ENCODE measurements around the gene TP53AIP1.

TP53AIP1 gene

DNA sequence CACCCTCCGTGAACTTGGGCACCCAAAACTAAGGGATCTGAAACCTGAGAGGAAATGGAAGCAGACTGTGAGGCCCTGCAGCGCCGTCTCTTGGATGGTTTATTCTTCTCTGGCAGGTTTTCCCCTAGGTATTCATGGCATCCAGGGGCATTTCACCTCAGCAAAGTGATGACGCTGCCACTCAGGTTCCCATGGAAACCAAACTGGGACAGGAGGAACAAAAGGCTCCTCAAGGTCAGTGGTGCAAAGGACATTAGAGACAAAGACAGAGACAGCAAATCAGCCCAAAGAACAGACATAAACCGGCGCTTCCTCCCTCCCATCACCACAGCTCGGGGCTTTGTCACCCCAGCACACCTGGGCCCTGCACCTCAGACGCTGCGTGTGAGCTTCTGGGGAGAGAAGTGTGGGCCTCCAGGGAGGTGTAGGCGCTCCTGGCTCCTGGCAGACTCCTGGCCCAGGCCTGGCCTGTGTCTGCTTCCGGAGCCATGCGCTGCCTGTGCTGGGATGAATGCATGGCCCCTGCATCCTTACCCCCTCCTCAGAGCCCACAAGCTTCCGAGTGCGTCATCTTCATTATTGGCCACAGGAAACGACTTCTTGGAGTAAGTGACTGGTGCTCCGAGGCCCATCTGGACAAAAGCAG, 5.9 kb downstream of the TP53AIP1 start:
- Histone ChIP-seq H3K4me1 (ENCODE audit: control insufficient read depth, insufficient read depth, low read length, poor library complexity, severe bottlenecking) (peaks cover 21% of the 10 kb centered on the region), H3K4me3 (ENCODE audit: extremely low read depth, insufficient read depth, low read length, poor library complexity, severe bottlenecking) (no peak overlapping the region), H3K36me3 (ENCODE audit: control insufficient read depth, insufficient read depth, low read length) (no peaks in the 10 kb centered on the region), H3K27ac (ENCODE audit: low read depth, low read length, severe bottlenecking) (peak overlapping the region; percentile 13), H3K9me3 (ENCODE audit: control insufficient read depth, low read length) (no peaks in the 10 kb centered on the region)
- 68 to 71% methylated on average over 11 of the region's 16 CpGs for WGBS, 2 experiments (ENCODE audit: insufficient coverage in 2 of 2)

DNA sequence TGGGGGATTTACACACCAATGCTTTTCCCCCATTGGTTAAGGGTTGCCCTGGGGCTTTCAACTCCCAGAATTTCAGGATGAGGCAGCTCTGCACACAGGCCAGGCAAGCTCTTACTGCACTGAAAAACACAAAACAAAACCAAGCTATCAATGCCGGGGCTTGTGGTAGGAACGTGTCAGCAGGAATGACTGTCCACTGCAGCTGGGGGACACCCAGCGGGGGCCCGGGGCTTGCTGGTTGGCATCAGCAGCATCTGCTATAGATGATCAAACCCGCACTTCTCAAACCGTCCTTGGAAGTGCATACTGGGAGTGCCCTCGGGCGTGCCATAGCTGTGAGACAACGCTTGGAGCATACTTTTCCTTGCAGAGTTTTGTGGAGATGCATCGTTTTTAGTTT, 7.7 kb downstream of the TP53AIP1 start:
- no peaks in the 10 kb centered on the region for H3K36me3 ChIP-seq (ENCODE audit: control insufficient read depth, insufficient read depth, low read length)
- no peak overlapping the region for H3K4me3 ChIP-seq (ENCODE audit: extremely low read depth, insufficient read depth, low read length, poor library complexity, severe bottlenecking)
- H3K27ac ChIP-seq (ENCODE audit: low read depth, low read length, severe bottlenecking), result no peak overlapping the region
- peaks cover 23% of the 10 kb centered on the region for H3K4me1 ChIP-seq (ENCODE audit: control insufficient read depth, insufficient read depth, low read length, poor library complexity, severe bottlenecking)
- H3K9me3 ChIP-seq (ENCODE audit: control insufficient read depth, low read length), result no peaks in the 10 kb centered on the region
- 92 to 97% methylated on average over 8 to 10 of the region's 10 CpGs for WGBS, 2 experiments (ENCODE audit: insufficient coverage in 2 of 2)

- no peak overlapping the region for H3K4me3 ChIP-seq (ENCODE audit: extremely low read depth, insufficient read depth, low read length, poor library complexity, severe bottlenecking)
- no peak overlapping the region for H3K27ac ChIP-seq (ENCODE audit: low read depth, low read length, severe bottlenecking)
- no peaks in the 10 kb centered on the region for H3K36me3 ChIP-seq (ENCODE audit: control insufficient read depth, insufficient read depth, low read length)
- peaks cover 22% of the 10 kb centered on the region for H3K4me1 ChIP-seq (ENCODE audit: control insufficient read depth, insufficient read depth, low read length, poor library complexity, severe bottlenecking)
- no peaks in the 10 kb centered on the region for H3K9me3 ChIP-seq (ENCODE audit: control insufficient read depth, low read length)
- 95 to 98% methylated on average over 4 to 7 of the region's 7 CpGs for WGBS, 2 experiments (ENCODE audit: insufficient coverage in 2 of 2)
Measured at GRCh38 chr11:128934351-128934750, 8.3 kb downstream of the TP53AIP1 start.

GRCh38 chr11:128933481-128934178, 9.0 kb downstream of the TP53AIP1 start:
- no peaks in the 10 kb centered on the region for H3K36me3 ChIP-seq (ENCODE audit: control insufficient read depth, insufficient read depth, low read length)
- H3K27ac ChIP-seq (ENCODE audit: low read depth, low read length, severe bottlenecking), result no peak overlapping the region
- no peak overlapping the region for H3K4me3 ChIP-seq (ENCODE audit: extremely low read depth, insufficient read depth, low read length, poor library complexity, severe bottlenecking)
- no peaks in the 10 kb centered on the region for H3K9me3 ChIP-seq (ENCODE audit: control insufficient read depth, low read length)
- 88 to 89% methylated on average over 6 of the region's 7 CpGs for WGBS, 2 experiments (ENCODE audit: insufficient coverage in 2 of 2)
- peaks cover 22% of the 10 kb centered on the region for H3K4me1 ChIP-seq (ENCODE audit: control insufficient read depth, insufficient read depth, low read length, poor library complexity, severe bottlenecking)

GRCh38 chr11:128931668-128932067, 11.0 kb downstream of the TP53AIP1 start:
- peaks cover 15% of the 10 kb centered on the region for H3K4me1 ChIP-seq (ENCODE audit: control insufficient read depth, insufficient read depth, low read length, poor library complexity, severe bottlenecking)
- H3K9me3 ChIP-seq (ENCODE audit: control insufficient read depth, low read length), result no peaks in the 10 kb centered on the region
- no peaks in the 10 kb centered on the region for H3K36me3 ChIP-seq (ENCODE audit: control insufficient read depth, insufficient read depth, low read length)
- no peak overlapping the region for H3K4me3 ChIP-seq (ENCODE audit: extremely low read depth, insufficient read depth, low read length, poor library complexity, severe bottlenecking)
- no peak overlapping the region for H3K27ac ChIP-seq (ENCODE audit: low read depth, low read length, severe bottlenecking)
- WGBS, 2 experiments (ENCODE audit: insufficient coverage in 2 of 2), result 86 to 89% methylated on average over 5 to 6 of the region's 6 CpGs

DNA sequence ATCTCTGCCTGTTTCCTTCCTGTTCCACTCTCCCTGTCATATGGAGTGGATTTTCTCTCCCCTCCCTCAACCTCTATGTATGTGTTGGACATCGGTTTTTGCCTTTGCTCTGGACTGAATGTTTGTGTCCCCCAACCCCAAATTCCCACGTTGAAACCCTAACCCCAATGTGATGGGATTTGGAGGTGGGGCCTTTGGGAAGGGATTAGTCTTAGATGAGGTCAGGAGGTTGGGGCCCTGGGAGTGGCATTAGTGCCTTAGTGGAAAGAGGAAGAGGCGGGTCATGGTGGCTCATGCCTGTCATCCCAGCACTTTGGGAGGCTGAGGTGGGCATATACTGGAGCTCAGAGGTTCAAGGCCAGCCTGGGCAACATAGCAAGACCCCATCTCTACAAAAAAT, 11.6 kb downstream of the TP53AIP1 start:
- H3K4me1 ChIP-seq (ENCODE audit: control insufficient read depth, insufficient read depth, low read length, poor library complexity, severe bottlenecking), result peaks cover 11% of the 10 kb centered on the region
- no peaks in the 10 kb centered on the region for H3K36me3 ChIP-seq (ENCODE audit: control insufficient read depth, insufficient read depth, low read length)
- H3K9me3 ChIP-seq (ENCODE audit: control insufficient read depth, low read length), result no peaks in the 10 kb centered on the region
- H3K27ac ChIP-seq (ENCODE audit: low read depth, low read length, severe bottlenecking), result no peak overlapping the region
- H3K4me3 ChIP-seq (ENCODE audit: extremely low read depth, insufficient read depth, low read length, poor library complexity, severe bottlenecking), result no peak overlapping the region
- WGBS, 2 experiments (ENCODE audit: insufficient coverage in 2 of 2), result 100% methylated on average over 1 of the region's 3 CpGs; no CpG with 5 or more reads in 1 of the 2 experiments

GRCh38 chr11:128929991-128930390, 12.7 kb downstream of the TP53AIP1 start:
- peak overlapping the region; percentile 29 for H3K27ac ChIP-seq (ENCODE audit: low read depth, low read length, severe bottlenecking)
- H3K4me1 ChIP-seq (ENCODE audit: control insufficient read depth, insufficient read depth, low read length, poor library complexity, severe bottlenecking), result peaks cover 11% of the 10 kb centered on the region
- WGBS, 2 experiments (ENCODE audit: insufficient coverage in 2 of 2), result 38 to 44% methylated on average over 9 to 10 of the region's 12 CpGs
- no peak overlapping the region for H3K4me3 ChIP-seq (ENCODE audit: extremely low read depth, insufficient read depth, low read length, poor library complexity, severe bottlenecking)
- no peaks in the 10 kb centered on the region for H3K36me3 ChIP-seq (ENCODE audit: control insufficient read depth, insufficient read depth, low read length)
- H3K9me3 ChIP-seq (ENCODE audit: control insufficient read depth, low read length), result no peaks in the 10 kb centered on the region

GRCh38 chr11:128929468-128929867, 13.2 kb downstream of the TP53AIP1 start:
- Histone ChIP-seq H3K4me3 (ENCODE audit: extremely low read depth, insufficient read depth, low read length, poor library complexity, severe bottlenecking) (no peak overlapping the region), H3K36me3 (ENCODE audit: control insufficient read depth, insufficient read depth, low read length) (no peaks in the 10 kb centered on the region), H3K27ac (ENCODE audit: low read depth, low read length, severe bottlenecking) (peak overlapping the region; percentile 29), H3K4me1 (ENCODE audit: control insufficient read depth, insufficient read depth, low read length, poor library complexity, severe bottlenecking) (peaks cover 11% of the 10 kb centered on the region), H3K9me3 (ENCODE audit: control insufficient read depth, low read length) (no peaks in the 10 kb centered on the region)
- WGBS, 2 experiments (ENCODE audit: insufficient coverage in 2 of 2), result 26 to 44% methylated on average over 2 to 5 of the region's 5 CpGs

DNA sequence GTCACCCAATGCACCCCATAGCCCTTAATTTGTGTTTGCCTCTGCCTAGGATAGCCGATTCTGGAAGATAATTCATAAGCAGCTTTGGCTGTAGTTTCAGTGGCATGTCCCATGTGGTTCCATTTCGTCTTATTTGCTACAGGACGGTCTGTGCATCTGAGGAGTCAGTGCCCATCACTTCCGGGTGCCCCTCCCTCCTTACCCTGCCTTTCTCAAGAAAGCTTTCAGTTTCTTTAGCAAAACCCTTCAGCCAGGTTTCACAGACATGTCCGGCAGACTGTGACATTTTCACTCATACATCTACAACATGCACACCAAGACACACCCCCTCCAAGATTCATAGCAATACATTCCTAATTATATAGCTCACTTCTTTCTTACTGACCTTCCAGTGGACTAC, 14.3 kb downstream of the TP53AIP1 start:
- H3K4me3 ChIP-seq (ENCODE audit: extremely low read depth, insufficient read depth, low read length, poor library complexity, severe bottlenecking), result no peak overlapping the region
- H3K4me1 ChIP-seq (ENCODE audit: control insufficient read depth, insufficient read depth, low read length, poor library complexity, severe bottlenecking), result peaks cover 8% of the 10 kb centered on the region
- no peaks in the 10 kb centered on the region for H3K9me3 ChIP-seq (ENCODE audit: control insufficient read depth, low read length)
- no peak overlapping the region for H3K27ac ChIP-seq (ENCODE audit: low read depth, low read length, severe bottlenecking)
- H3K36me3 ChIP-seq (ENCODE audit: control insufficient read depth, insufficient read depth, low read length), result no peaks in the 10 kb centered on the region
- WGBS, 2 experiments (ENCODE audit: insufficient coverage in 2 of 2), result 81 to 93% methylated on average over 5 of the region's 5 CpGs

DNA sequence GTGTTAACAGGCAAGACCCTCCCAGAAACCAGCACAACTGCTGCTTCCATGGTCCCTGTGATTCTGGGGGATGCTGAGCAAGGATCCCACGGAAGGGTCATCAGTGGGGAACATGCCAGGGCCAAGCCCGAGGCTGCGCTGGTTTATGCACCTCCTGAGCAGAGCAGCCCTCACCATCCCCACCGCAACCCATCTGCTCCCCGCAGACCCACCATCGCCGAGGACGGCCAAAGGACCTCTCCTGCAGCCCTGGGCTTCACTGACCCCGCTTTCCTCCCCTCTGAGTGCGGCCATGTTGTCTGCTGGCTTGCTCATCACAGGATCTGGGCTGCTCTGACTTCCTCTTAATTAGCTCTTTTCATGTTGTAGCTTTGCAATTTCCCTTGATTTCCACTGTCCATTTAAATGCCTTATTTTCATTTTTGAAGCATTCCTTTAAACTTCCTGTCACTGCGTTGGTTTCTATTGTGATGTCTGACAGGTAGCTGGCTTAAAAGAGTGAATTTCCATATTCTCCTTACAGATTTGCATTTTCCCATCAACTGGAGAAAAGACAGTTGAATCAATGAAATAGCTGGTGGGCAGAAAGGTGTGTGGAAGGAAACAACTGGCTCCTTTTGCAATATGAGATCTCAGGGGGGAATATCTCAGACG, 14.9 kb downstream of the TP53AIP1 start:
- Histone ChIP-seq H3K4me3 (ENCODE audit: extremely low read depth, insufficient read depth, low read length, poor library complexity, severe bottlenecking) (no peak overlapping the region), H3K27ac (ENCODE audit: low read depth, low read length, severe bottlenecking) (no peak overlapping the region), H3K4me1 (ENCODE audit: control insufficient read depth, insufficient read depth, low read length, poor library complexity, severe bottlenecking) (peaks cover 8% of the 10 kb centered on the region), H3K36me3 (ENCODE audit: control insufficient read depth, insufficient read depth, low read length) (no peaks in the 10 kb centered on the region), H3K9me3 (ENCODE audit: control insufficient read depth, low read length) (no peaks in the 10 kb centered on the region)
- WGBS, 2 experiments (ENCODE audit: insufficient coverage in 2 of 2), result 82% methylated on average over 10 of the region's 12 CpGs

- H3K27ac ChIP-seq (ENCODE audit: low read depth, low read length, severe bottlenecking), result no peak overlapping the region
- no peak overlapping the region for H3K4me3 ChIP-seq (ENCODE audit: extremely low read depth, insufficient read depth, low read length, poor library complexity, severe bottlenecking)
- peaks cover 8% of the 10 kb centered on the region for H3K4me1 ChIP-seq (ENCODE audit: control insufficient read depth, insufficient read depth, low read length, poor library complexity, severe bottlenecking)
- no peaks in the 10 kb centered on the region for H3K9me3 ChIP-seq (ENCODE audit: control insufficient read depth, low read length)
- H3K36me3 ChIP-seq (ENCODE audit: control insufficient read depth, insufficient read depth, low read length), result no peaks in the 10 kb centered on the region
- 81 to 83% methylated on average over 10 to 11 of the region's 11 CpGs for WGBS, 2 experiments (ENCODE audit: insufficient coverage in 2 of 2)
Measured at GRCh38 chr11:128927108-128927461, 15.6 kb downstream of the TP53AIP1 start.

All from mesodermal cell (in vitro differentiated cells).